Progenitor cell of endocrine pancreas (in vitro differentiated cells): Measurements from ENCODE around the gene SERPINB6. TPM values are rescaled to one million over a fixed set of nuclear protein-coding genes. Genes with fewer than 3 reads are reported as not detected.
A peak's percentile ranks its signal among the peaks of the same experiment; 100 is the strongest.

Experiments used
- DNase-seq: peaks from one replicate; pipeline ENCODE4 v3.0.0; 2021; ENCODE audit warnings: low spot score; ENCODE audit not compliant: unreplicated experiment
- H3K27ac Mint-ChIP-seq: 2 replicates; pipeline ENCODE4 v1.8.0; 2021; ENCODE audit warnings: mild to moderate bottlenecking, moderate library complexity, mixed read lengths
- H3K27me3 Mint-ChIP-seq: 2 replicates; pipeline ENCODE4 v1.8.0; 2021; ENCODE audit warnings: mixed read lengths
- H3K36me3 Mint-ChIP-seq: 2 replicates; pipeline ENCODE4 v1.8.0; 2022; ENCODE audit warnings: mixed read lengths; ENCODE audit not compliant: insufficient read depth
- H3K4me1 Mint-ChIP-seq: 2 replicates; pipeline ENCODE4 v1.8.0; 2021; ENCODE audit warnings: low read depth, mixed read lengths
- H3K4me3 Mint-ChIP-seq: 2 replicates; pipeline ENCODE4 v1.8.0; 2021; ENCODE audit warnings: low read depth, mild to moderate bottlenecking, moderate library complexity, mixed read lengths
- H3K9me3 Mint-ChIP-seq: 2 replicates; pipeline ENCODE4 v1.8.0; 2021; ENCODE audit warnings: low read depth, mixed read lengths
- total RNA-seq: library from RNA; stranded (reverse); gene quantifications from 2 replicates; pipeline ENCODE4 v1.2.1, GENCODE V29; 2021
- TF ChIP-seq, protein P1 (sequence below): fragments of 200-600 bp; sonication (generic); IDR thresholded peaks from one replicate; pipeline ENCODE4 v1.5.0; 2021; ENCODE audit warnings: antibody characterized with exemption, mild to moderate bottlenecking; ENCODE audit not compliant: unreplicated experiment

Gene SERPINB6
- total RNA-seq, 1 donor from 2014 or later = 226 TPM

DNA sequence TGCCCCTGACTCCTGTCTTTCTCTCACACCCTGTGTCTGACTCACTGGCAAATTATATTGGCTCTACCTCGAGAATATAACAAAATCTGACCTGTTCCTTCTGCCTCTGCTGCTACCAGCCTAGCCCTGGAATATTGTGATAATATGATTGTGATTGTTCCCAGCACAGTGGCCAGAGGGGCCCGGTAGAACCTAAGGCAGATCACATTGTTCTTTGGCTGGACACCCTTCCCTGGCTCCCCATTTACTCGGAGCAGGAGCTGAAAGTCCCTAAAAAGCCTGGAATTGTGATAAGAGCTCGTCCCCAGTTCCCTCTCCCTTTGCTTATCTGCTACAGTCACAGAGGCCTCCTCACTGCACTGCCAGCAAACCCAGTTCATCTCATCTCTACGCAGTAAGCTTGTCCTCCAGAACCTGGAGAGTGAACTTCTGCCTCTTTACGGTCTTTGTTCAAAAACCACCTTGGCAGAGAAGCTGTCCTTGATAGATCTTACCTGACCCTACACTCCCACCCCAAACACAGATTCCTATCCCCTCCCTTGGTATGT lies 21.8 kb downstream of the SERPINB6 start:
- no peak overlapping the region for H3K4me3 Mint-ChIP-seq
- TF ChIP-seq, protein P1, sequence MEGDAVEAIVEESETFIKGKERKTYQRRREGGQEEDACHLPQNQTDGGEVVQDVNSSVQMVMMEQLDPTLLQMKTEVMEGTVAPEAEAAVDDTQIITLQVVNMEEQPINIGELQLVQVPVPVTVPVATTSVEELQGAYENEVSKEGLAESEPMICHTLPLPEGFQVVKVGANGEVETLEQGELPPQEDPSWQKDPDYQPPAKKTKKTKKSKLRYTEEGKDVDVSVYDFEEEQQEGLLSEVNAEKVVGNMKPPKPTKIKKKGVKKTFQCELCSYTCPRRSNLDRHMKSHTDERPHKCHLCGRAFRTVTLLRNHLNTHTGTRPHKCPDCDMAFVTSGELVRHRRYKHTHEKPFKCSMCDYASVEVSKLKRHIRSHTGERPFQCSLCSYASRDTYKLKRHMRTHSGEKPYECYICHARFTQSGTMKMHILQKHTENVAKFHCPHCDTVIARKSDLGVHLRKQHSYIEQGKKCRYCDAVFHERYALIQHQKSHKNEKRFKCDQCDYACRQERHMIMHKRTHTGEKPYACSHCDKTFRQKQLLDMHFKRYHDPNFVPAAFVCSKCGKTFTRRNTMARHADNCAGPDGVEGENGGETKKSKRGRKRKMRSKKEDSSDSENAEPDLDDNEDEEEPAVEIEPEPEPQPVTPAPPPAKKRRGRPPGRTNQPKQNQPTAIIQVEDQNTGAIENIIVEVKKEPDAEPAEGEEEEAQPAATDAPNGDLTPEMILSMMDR = no peak
- H3K9me3 Mint-ChIP-seq = no peaks in the 10 kb centered on the region
- no peak for DNase-seq
- H3K4me1 Mint-ChIP-seq = peaks cover 12% of the 10 kb centered on the region
- H3K27me3 Mint-ChIP-seq = no peaks in the 10 kb centered on the region
- peak overlapping the region; percentile 85 for H3K27ac Mint-ChIP-seq
- H3K36me3 Mint-ChIP-seq = peaks cover 48% of the 10 kb centered on the region

DNA sequence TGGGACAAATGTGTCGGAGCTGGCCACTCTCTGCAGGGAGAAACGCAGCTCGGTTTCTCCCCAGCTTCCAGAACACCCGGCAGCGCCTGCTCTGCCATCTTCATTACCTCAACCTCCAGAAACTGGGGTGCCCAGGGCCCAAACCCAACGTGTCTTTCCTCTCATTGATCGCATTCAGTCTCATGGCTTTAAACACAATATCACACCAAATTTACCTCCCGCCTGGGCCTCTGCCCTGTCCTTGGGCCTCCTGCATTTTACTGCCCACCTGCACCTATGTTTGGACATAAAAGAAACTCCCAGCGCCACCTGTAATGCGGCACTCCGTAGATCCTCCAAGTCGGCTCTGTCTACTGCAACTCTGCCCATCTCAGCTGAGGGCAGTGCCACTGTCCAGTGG lies 22.2 kb downstream of the SERPINB6 start:
- Mint-ChIP-seq H3K27me3 (no peaks in the 10 kb centered on the region), H3K9me3 (no peaks in the 10 kb centered on the region), H3K27ac (peak overlapping the region; percentile 85), H3K4me1 (peaks cover 11% of the 10 kb centered on the region), H3K36me3 (peaks cover 46% of the 10 kb centered on the region), H3K4me3 (no peak overlapping the region)
- TF ChIP-seq, protein P1 = no peak
- no peak for DNase-seq

- TF ChIP-seq, protein P1 = no peak
- Mint-ChIP-seq H3K9me3 (no peaks in the 10 kb centered on the region), H3K27ac (no peak overlapping the region), H3K4me3 (no peak overlapping the region), H3K36me3 (peaks cover 43% of the 10 kb centered on the region), H3K4me1 (peaks cover 12% of the 10 kb centered on the region), H3K27me3 (no peaks in the 10 kb centered on the region)
- DNase-seq = no peak
These were observed 22.9 kb downstream of the SERPINB6 start for GRCh38 chr6:2948228-2949025.

DNA sequence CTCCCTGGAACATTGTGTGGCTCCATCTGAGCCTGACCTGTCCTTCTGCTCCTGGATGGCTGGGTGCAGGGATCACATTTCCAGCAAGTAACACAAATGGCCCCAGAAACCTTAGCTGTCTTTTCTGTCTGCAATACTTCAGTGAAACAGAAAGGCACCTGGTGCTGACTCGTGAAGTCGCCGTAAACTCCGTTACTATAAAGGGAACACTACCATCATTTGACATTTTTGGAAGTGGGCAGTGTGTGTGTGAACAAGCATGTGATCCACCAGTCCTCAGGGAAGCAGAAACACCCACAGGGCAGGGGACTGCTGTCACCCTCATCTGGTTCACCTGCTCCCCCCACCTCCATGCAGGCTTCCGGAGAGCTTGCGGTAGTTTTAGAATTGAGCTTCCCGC lies 23.9 kb downstream of the SERPINB6 start:
- Mint-ChIP-seq H3K9me3 (no peaks in the 10 kb centered on the region), H3K4me3 (no peak overlapping the region), H3K27ac (no peak overlapping the region), H3K4me1 (peaks cover 20% of the 10 kb centered on the region), H3K36me3 (peaks cover 36% of the 10 kb centered on the region), H3K27me3 (no peaks in the 10 kb centered on the region)
- TF ChIP-seq, protein P1 = no peak
- DNase-seq = no peak

- TF ChIP-seq, protein P1 = no peak
- no peak for DNase-seq
- Mint-ChIP-seq H3K36me3 (peaks cover 28% of the 10 kb centered on the region), H3K4me1 (peaks cover 21% of the 10 kb centered on the region), H3K4me3 (no peak overlapping the region), H3K9me3 (no peaks in the 10 kb centered on the region), H3K27me3 (no peaks in the 10 kb centered on the region), H3K27ac (peak overlapping the region; percentile 59)
These were observed 26.3 kb downstream of the SERPINB6 start for GRCh38 chr6:2945153-2945452.
